Activated CD4-positive, alpha-beta memory T cell treated with anti-CD3 and anti-CD28 coated beads for 36 hours (primary cell): Measurements from ENCODE around the gene CRYBA4. TPM values are rescaled to one million over a fixed set of nuclear protein-coding genes. Genes with fewer than 3 reads are reported as not detected.

ENCODE experiments used
- CTCF ChIA-PET: fragments of 350-600 bp; sonication (Branson Sonifier 250); formaldehyde crosslinking; loops from one replicate; lab custom pipeline; 2021; ENCODE audit warnings: antibody characterized with exemption, inconsistent platforms; lab: Charles Lee
- POLR2A ChIA-PET: fragments of 350-600 bp; sonication (Branson Sonifier 250); formaldehyde crosslinking; loops from one replicate; lab custom pipeline; 2021; ENCODE audit warnings: antibody characterized with exemption; lab: Charles Lee
- DNase-seq: peaks from one replicate; pipeline ENCODE4 v3.0.0-alpha.2; 2020
- H3K27ac Mint-ChIP-seq: one replicate; pipeline ENCODE4 v1.8.0; 2021; ENCODE audit warnings: mixed read lengths
- H3K27me3 Mint-ChIP-seq: one replicate; pipeline ENCODE4 v1.8.0; 2021; ENCODE audit warnings: mixed read lengths
- H3K36me3 Mint-ChIP-seq: one replicate; pipeline ENCODE4 v1.8.0; 2021; ENCODE audit warnings: mixed read lengths
- H3K4me1 Mint-ChIP-seq: one replicate; pipeline ENCODE4 v1.8.0; 2021; ENCODE audit warnings: low read depth, mixed read lengths
- H3K4me3 Mint-ChIP-seq: one replicate; pipeline ENCODE4 v1.8.0; 2021; ENCODE audit warnings: mild to moderate bottlenecking, mixed read lengths
- H3K9me3 Mint-ChIP-seq: one replicate; pipeline ENCODE4 v1.8.0; 2021; ENCODE audit warnings: mixed read lengths
- intact Hi-C: fragments of 100-400 bp; cut with micrococcal nuclease; formaldehyde crosslinking; loops from one replicate; pipeline ENCODE4 v1.15.1; 2023
- total RNA-seq, 2 experiments: library from RNA; stranded (reverse); gene quantifications; one replicate each; pipeline ENCODE4 v1.2.3, GENCODE V29; 2021

Gene CRYBA4
- total RNA-seq, 2 experiments from 2014 or later: 0.36 TPM; not detected in 1

DNA sequence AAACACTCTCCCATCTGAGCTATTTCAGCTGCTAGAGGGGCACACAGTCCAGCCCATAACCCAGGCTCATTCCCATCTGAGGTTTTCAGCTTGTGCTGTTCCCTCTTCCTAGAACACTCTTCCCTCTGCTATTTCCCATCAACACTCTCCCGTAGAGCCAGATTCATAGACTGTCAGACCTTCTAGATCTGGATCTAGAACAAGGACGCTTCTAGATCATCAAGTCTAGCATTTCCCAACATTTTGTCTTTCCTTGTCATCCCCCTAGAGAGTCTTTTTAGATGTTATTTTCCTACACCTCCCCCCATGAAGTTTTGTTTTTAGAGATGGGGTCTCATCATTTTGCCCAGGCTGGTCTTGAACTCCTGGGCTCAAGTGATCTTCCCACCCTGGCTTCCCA is 13.4 kb downstream of the CRYBA4 start:
- Mint-ChIP-seq H3K27me3 (no peaks in the 10 kb centered on the region), H3K4me1 (peaks cover 12% of the 10 kb centered on the region), H3K4me3 (no peak overlapping the region), H3K36me3 (no peaks in the 10 kb centered on the region), H3K27ac (no peak overlapping the region), H3K9me3 (no peaks in the 10 kb centered on the region)
- POLR2A ChIA-PET: no interaction called here
- no peak for DNase-seq
- CTCF ChIA-PET: no interaction called here
- intact Hi-C loops: no loop called here

DNA sequence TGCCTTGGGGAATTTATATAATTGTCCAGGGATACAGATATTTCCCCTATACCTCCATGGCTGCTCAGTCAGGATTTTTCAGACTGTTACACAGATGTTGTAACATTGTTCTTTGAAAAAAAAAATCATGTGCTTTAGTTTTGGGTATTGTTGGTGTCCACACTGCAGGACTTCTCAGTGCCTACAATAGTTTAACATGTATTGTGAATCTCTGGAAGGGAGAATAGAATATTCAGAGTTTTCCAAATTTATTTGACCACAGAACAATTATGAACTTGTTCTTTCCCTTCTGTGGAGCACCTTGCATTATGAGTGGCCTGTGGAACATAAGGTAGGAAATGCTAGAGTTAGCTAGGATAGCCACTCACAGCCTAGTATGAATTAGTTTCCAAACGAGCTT is 14.5 kb downstream of the CRYBA4 start:
- Mint-ChIP-seq H3K9me3 (no peaks in the 10 kb centered on the region), H3K36me3 (no peaks in the 10 kb centered on the region), H3K27me3 (no peaks in the 10 kb centered on the region), H3K27ac (no peak overlapping the region), H3K4me1 (peaks cover 22% of the 10 kb centered on the region), H3K4me3 (no peak overlapping the region)
- ChIA-PET CTCF (no interaction called here), POLR2A (no interaction called here)
- intact Hi-C loops: no loop called here
- no peak for DNase-seq

DNA sequence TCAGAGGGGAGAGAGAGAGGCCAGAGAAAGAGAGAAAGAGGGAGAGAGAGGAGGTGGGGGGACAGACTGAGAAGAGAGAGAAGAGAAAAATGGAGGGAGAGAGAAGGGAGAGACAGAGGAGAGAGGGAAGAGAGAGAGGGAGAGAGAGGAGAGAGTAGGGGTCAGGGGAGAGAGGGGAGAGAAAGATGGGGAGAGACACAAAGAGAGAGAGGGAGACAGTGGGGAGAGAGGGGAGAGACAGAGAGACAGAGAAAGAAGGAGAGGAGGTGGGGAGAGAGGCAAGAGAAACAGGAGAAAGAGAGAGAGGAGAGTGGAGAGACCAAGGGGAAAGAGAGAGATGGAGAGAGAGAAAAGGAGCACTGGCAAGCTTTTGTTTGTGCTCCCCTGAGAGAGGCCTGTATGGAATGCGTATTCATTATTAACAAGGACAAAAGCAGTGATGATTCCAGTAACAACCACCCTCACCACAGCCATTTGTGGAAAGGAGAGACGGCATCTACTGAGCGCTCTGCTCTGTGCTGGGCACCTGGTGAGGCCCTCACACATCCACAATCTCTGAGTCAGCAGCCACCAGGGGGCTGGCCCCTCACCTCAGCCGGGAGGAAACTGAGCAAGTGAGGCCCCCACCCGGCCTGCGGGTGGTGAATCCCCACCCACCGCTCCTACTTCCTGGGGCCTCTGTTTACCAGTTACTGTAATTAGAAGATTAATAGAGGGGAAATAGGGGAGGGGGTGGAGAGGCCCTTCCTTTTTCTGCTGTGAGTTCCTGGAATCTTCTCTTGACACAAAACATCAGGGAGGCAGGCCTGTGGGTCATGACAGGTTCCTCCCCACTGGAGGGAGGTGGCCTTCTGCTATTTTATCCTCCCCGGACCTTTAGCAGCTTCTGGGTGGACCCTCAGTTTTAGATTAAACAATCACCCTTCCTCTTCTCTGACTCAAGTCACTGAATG is 21.0 kb downstream of the CRYBA4 start:
- H3K27ac Mint-ChIP-seq: peak overlapping the region; percentile 97
- H3K4me3 Mint-ChIP-seq: peak overlapping the region; percentile 67
- H3K9me3 Mint-ChIP-seq: no peaks in the 10 kb centered on the region
- POLR2A ChIA-PET: interaction anchor here (0.7 to 2.1 kb wide), 6 partner anchors 8 to 186 kb away, joined by 3 to 7 read pairs (median 4); partner anchors contain the start of genes HPS4 and SRRD
- CTCF ChIA-PET: interaction anchor here (0.5 to 1.1 kb wide), 5 partner anchors 8 to 94 kb away, joined by 3 to 4 read pairs (median 3); partner anchors contain the start of gene MIAT
- no peaks in the 10 kb centered on the region for H3K27me3 Mint-ChIP-seq
- H3K36me3 Mint-ChIP-seq: no peaks in the 10 kb centered on the region
- DNase-seq: peak; percentile 94
- intact Hi-C loops: loop anchor here (1.0 to 2.0 kb wide), 3 partner anchors 32 to 212 kb away; partner anchors contain the start of gene TPST2
- peaks cover 77% of the 10 kb centered on the region for H3K4me1 Mint-ChIP-seq

DNA sequence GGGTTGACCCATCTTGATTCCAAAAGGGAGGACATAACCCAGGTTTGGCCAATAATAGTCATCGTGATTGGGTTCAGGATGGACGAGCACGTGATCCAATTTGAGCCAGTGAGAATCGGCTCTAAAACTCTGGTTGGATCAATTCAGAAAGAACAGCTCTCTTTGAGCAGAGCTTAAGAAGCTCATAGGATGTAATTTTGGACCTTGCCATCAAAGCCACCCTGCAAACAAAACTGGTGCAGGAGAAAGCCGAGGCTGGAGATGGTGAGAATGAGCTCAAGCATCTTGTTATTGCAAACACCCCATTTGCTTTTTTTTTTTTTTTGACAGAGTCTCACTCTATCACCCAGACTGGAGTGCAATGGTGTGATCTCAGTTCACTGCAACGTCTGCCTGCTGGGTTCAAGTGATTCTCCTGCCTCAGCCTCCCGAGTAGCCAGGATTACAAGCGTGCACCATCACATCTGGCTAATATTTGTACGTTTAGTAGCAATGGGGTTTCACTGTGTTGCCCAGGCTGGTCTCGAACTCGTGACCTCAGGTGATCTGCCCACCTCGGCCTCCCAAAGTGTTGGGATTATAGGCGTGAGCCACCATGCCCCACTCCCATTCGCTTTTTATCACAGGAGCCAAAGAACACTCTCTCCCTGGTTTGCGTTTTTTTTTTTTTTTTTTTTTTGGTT is 21.8 kb downstream of the CRYBA4 start:
- intact Hi-C loops: loop anchor here (1.0 to 2.0 kb wide), 3 partner anchors 33 to 213 kb away; partner anchors contain the start of gene TPST2
- Mint-ChIP-seq H3K9me3 (no peaks in the 10 kb centered on the region), H3K4me1 (peaks cover 85% of the 10 kb centered on the region), H3K4me3 (peak overlapping the region; percentile 67), H3K36me3 (no peaks in the 10 kb centered on the region), H3K27me3 (no peaks in the 10 kb centered on the region), H3K27ac (peak overlapping the region; percentile 97)
- ChIA-PET CTCF (interaction anchor here (0.5 to 1.0 kb wide), 2 partner anchors 73 to 95 kb away, joined by 3 read pairs; no protein-coding TSS in a partner anchor), POLR2A (interaction anchor here (0.8 to 1.1 kb wide), 3 partner anchors 22 to 144 kb away, joined by 3 to 4 read pairs (median 3); no protein-coding TSS in a partner anchor)
- DNase-seq: no peak

DNA sequence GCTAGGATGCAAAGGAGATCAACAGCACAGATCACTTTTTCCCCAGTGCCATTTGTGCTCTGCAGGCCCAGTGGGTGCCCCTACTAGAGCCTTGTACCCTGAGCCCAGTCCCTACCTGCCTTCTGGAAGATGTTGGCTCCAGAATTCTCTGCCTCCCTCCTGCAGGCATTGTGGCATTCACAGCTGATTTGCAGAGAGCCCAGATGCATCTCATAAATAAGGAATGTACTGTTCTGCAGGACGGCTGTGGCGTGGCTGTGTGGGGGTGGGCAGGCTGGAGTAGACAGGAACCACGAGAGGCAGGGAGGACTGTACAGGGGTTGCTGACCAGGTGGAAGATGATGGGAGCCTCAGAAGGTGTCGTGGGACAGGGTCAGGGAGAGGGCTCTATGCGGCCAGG is 24.4 kb downstream of the CRYBA4 start:
- no peak for DNase-seq
- H3K27ac Mint-ChIP-seq: no peak overlapping the region
- ChIA-PET POLR2A (no interaction called here), CTCF (interaction anchor here (1.0 kb wide), 1 partner anchor 81 kb away, joined by 3 read pairs; no protein-coding TSS in a partner anchor)
- no peaks in the 10 kb centered on the region for H3K36me3 Mint-ChIP-seq
- H3K27me3 Mint-ChIP-seq: no peaks in the 10 kb centered on the region
- H3K4me3 Mint-ChIP-seq: no peak overlapping the region
- peaks cover 93% of the 10 kb centered on the region for H3K4me1 Mint-ChIP-seq
- intact Hi-C loops: no loop called here
- H3K9me3 Mint-ChIP-seq: no peaks in the 10 kb centered on the region

GRCh38 chr22:26648011-26648497 is 26.3 kb downstream of the CRYBA4 start:
- CTCF ChIA-PET: interaction anchor here (1.5 kb wide), 1 partner anchor 26 kb away, joined by 4 read pairs; no protein-coding TSS in a partner anchor

GRCh38 chr22:26648528-26649388 is 27.0 kb downstream of the CRYBA4 start:
- Mint-ChIP-seq H3K9me3 (no peaks in the 10 kb centered on the region), H3K36me3 (no peaks in the 10 kb centered on the region), H3K27me3 (no peaks in the 10 kb centered on the region), H3K4me1 (peaks cover 73% of the 10 kb centered on the region), H3K27ac (peak overlapping the region; percentile 3), H3K4me3 (no peak overlapping the region)
- no peak for DNase-seq
- intact Hi-C loops: no loop called here
- ChIA-PET CTCF (no interaction called here), POLR2A (no interaction called here)

More at GRCh38 chr22:26648011-26648497, 26.3 kb downstream of the CRYBA4 start:
- DNase-seq: peak; percentile 67
- intact Hi-C loops: no loop called here
- no peak overlapping the region for H3K27ac Mint-ChIP-seq
- POLR2A ChIA-PET: interaction anchor here (1.0 kb wide), 1 partner anchor 136 kb away, joined by 4 read pairs; the partner anchor contains the start of gene TFIP11
- H3K36me3 Mint-ChIP-seq: no peaks in the 10 kb centered on the region
- no peaks in the 10 kb centered on the region for H3K9me3 Mint-ChIP-seq
- peaks cover 80% of the 10 kb centered on the region for H3K4me1 Mint-ChIP-seq
- no peaks in the 10 kb centered on the region for H3K27me3 Mint-ChIP-seq
- H3K4me3 Mint-ChIP-seq: no peak overlapping the region

DNA sequence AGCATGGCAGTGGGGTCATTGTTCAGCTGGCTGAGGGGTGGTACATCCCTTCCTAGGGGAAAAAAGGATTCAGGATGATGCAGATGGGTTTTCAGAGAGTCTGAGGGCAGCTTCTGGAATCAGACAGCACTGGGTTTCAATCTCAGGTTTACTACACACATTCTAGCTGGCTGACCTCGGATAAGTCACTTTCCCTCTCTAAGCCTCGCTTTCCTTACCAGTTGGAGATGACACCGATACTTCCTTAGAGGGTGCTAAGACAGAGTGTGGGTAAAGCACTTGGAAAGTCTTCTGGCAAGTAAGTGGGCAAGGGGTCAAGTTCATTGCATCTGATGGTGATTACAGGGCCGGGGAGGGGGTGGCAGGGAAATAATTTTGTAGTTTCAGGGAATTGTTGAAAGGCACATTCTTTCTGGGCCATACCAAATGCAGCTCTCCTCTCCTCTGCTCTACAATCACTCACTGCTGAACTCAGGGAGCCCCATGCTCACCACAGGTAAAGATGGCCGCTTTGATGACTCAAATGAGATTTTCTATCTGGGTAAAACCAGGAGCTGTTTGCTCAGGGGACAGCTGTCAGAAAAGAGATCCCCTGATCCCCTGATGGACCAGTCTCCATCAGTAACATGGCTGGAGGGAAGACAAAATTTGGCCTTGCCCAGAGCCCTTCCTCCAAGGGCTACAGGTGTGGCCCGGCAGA is 29.1 kb downstream of the CRYBA4 start:
- Mint-ChIP-seq H3K9me3 (no peaks in the 10 kb centered on the region), H3K4me1 (peaks cover 52% of the 10 kb centered on the region), H3K27me3 (no peaks in the 10 kb centered on the region), H3K36me3 (no peaks in the 10 kb centered on the region), H3K4me3 (no peak overlapping the region), H3K27ac (peak overlapping the region; percentile 48)
- CTCF ChIA-PET: interaction anchor here (0.6 to 2.0 kb wide), 8 partner anchors 9 to 191 kb away, joined by 3 to 10 read pairs (median 6); no protein-coding TSS in a partner anchor
- intact Hi-C loops: loop anchor here (2.0 kb wide), 1 partner anchor 22 kb away; no protein-coding TSS in a partner anchor
- peak; percentile 62 for DNase-seq
- POLR2A ChIA-PET: interaction anchor here (1.1 to 2.1 kb wide), 4 partner anchors 9 to 220 kb away, joined by 3 to 7 read pairs (median 4); partner anchors contain the start of genes HPS4 and SRRD

DNA sequence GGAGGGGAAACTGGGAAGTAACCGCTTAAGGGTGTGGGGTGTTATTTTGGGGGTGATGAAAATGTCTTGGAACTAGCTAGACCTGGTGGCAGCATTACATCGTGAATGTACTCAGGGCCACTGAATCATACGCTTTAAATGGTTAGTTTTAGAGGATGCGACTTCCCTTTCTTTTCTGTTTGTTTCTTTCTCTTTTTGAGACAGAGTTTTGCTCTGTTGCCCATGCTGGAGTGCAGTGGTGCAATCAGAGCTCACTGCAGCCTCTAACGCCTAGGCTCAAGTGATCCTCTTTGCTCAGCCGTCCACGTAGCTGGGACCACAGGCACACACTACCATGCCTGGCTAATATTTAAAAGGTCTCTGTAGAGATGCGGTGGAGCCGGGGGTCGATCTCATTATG is 30.1 kb downstream of the CRYBA4 start:
- Mint-ChIP-seq H3K27ac (no peak overlapping the region), H3K36me3 (no peaks in the 10 kb centered on the region), H3K4me1 (peaks cover 43% of the 10 kb centered on the region), H3K4me3 (no peak overlapping the region), H3K27me3 (no peaks in the 10 kb centered on the region), H3K9me3 (no peaks in the 10 kb centered on the region)
- no peak for DNase-seq
- ChIA-PET POLR2A (interaction anchor here (2.1 kb wide), 1 partner anchor 21 kb away, joined by 7 read pairs; no protein-coding TSS in a partner anchor), CTCF (interaction anchor here (1.8 kb wide), 1 partner anchor 21 kb away, joined by 6 read pairs; no protein-coding TSS in a partner anchor)
- intact Hi-C loops: loop anchor here (2.0 kb wide), 1 partner anchor 21 kb away; no protein-coding TSS in a partner anchor
